ENCODE results near the gene SRD5A3. TPM values are rescaled to one million over a fixed set of nuclear protein-coding genes. Genes with fewer than 3 reads are reported as not detected.

Gene SRD5A3
- total and polyA plus RNA-seq, 10 of the 15 experiments (the other 5 are each of a cell fraction or from before 2014, with no cell fraction given), result 1.6 to 20.4 (median 6.1) TPM

DNA sequence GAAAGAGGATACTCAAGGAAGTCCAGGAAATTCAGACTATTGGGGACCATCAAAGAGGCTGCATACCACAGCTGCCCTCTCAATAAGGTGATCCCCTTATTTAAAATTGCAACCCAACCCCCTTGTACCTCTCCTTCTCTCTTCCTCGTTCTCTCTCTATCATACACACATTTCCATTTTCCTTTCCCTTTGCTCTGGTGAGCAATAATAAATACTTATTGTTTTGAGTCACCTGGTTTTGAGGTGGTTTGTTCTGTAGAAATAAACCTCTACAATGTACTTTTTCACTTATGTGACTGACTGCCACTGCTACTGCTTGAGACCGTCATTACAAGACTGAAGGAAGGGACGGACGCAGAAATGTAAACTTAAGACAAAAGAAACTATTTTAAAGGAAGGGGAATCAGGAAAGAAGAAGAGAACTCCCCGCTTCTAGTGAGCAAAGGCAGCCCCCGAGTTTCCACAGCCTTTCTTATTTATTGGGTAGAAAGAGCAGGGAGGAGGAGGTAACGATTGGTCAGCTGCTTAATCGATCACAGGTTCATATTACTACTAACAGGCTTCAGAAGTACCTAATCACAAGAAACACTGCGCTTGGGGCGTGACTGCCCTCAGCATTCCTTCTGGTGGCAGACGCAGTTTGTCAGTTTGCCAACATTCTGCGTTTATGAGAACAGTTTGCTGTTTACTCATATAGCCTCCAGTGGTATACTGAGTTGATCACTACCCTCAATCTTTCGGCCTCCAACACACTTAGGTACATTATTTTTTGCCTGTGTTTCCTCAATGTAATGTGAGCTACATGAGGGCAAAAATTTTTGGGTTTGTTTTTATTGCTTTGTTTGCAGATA, 32.8 kb downstream of the SRD5A3 start:
- no peak overlapping the region for H3K9ac ChIP-seq (ENCODE audit: control insufficient read depth, insufficient read depth, low read length)
- H3K79me2 ChIP-seq (ENCODE audit: control insufficient read depth, insufficient read depth, low read length), result no peaks in the 10 kb centered on the region
- no peak overlapping the region for H3K4me2 ChIP-seq (ENCODE audit: control insufficient read depth, insufficient read depth)
- SMC1A ChIA-PET (ENCODE audit: uncharacterized antibody, unreplicated experiment), result no interaction called here
- no peak for ATAC-seq
- no peak overlapping the region for H3K4me3 ChIP-seq
- no peaks in the 10 kb centered on the region; a peak in 1 of 4 replicates for H3K27me3 ChIP-seq (replicated peaks in 1 of 2; ENCODE audit: control insufficient read depth in 2 of 2, insufficient read depth in 2 of 2, low read length in 1 of 2)
- no peak overlapping the region for H2AFZ ChIP-seq (ENCODE audit: control insufficient read depth, low read depth, low read length)
- RAD21 ChIA-PET (ENCODE audit: unreplicated experiment), result no interaction called here
- H4K20me1 ChIP-seq (ENCODE audit: control insufficient read depth, insufficient read depth), result no peaks in the 10 kb centered on the region
- DNase-seq (ENCODE audit: low read depth, low spot score), result no peak
- BruUV-seq (replicated peaks), result no TSS peak
- H3K9me3 ChIP-seq (replicated peaks; ENCODE audit: control insufficient read depth, insufficient read depth, low read length), result no peaks in the 10 kb centered on the region
- H3K4me1 ChIP-seq (ENCODE audit: control insufficient read depth, insufficient read depth, low read length), result no peaks in the 10 kb centered on the region
- no peak for FAIRE-seq
- intact Hi-C loops (cut with micrococcal nuclease; ENCODE audit: unreplicated experiment) (no loop called here), in situ Hi-C loops (cut with MboI) (no loop called here)
- H3K27ac ChIP-seq (ENCODE audit: control insufficient read depth, insufficient read depth), result no peak overlapping the region
- H3K36me3 ChIP-seq (ENCODE audit: control insufficient read depth in 2 of 2, insufficient read depth in 2 of 2, low read length in 1 of 2), result no peaks in the 10 kb centered on the region
- WGBS (ENCODE audit: insufficient coverage, insufficient replicate concordance, low lambda C conversion rate, missing lambda C conversion rate), result 53% methylated on average over 13 of the region's 13 CpGs
- POLR2A ChIA-PET, result no interaction called here
- CTCF ChIA-PET, result no interaction called here
- TF ChIP-seq TAF1 (IDR thresholded peaks at IDR 0.05; ENCODE audit: borderline replicate concordance, low read depth, low read length) (no peak), EED (IDR thresholded peaks at IDR 0.05; ENCODE audit: low read depth) (no peak), NRF1 (conservative IDR thresholded peaks at IDR 0.05; ENCODE audit: low read depth, low read length) (no peak), IKZF2 (IDR thresholded peaks at IDR 0.05) (no peak), TCF12 (IDR thresholded peaks at IDR 0.05; ENCODE audit: low read depth, low read length) (no peak), NR2C1 (IDR thresholded peaks at IDR 0.05) (no peak), EP300 (IDR thresholded peaks at IDR 0.05; ENCODE audit: borderline replicate concordance in 1 of 2, control insufficient read depth in 1 of 2, low read depth in 2 of 2, low read length in 2 of 2) (no peak)

DNA sequence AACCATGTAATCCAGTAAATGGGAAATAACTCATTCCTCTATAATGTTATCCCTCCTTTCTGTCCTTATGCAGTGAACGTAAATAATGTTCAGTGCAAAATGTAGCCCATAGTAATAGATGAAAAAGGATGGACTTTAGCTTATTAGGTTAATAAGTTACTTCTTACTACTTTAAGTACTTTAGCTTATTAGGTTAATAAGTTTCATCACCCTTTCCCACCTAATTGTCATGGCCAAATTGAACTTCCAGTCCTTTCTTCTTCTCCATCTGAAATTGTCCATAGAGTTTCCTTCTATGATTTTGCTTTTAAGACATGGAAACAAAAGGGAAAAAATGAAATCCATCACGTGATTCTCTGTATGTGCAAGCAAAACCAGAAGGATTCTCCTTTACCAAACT, 34.5 kb downstream of the SRD5A3 start:
- H3K36me3 ChIP-seq (ENCODE audit: control insufficient read depth in 2 of 2, insufficient read depth in 2 of 2, low read length in 1 of 2), result no peaks in the 10 kb centered on the region
- intact Hi-C loops (cut with micrococcal nuclease; ENCODE audit: unreplicated experiment), result no loop called here
- WGBS (ENCODE audit: insufficient coverage, insufficient replicate concordance, low lambda C conversion rate, missing lambda C conversion rate), result 40% methylated on average over 2 of the region's 2 CpGs
- ChIA-PET SMC1A (ENCODE audit: uncharacterized antibody, unreplicated experiment) (no interaction called here), RAD21 (ENCODE audit: unreplicated experiment) (no interaction called here), CTCF (no interaction called here), POLR2A (no interaction called here)
- no peak overlapping the region for H3K4me2 ChIP-seq (ENCODE audit: control insufficient read depth, insufficient read depth)
- H3K4me3 ChIP-seq, result no peak overlapping the region
- in situ Hi-C loops (cut with MboI), result no loop called here
- no peak overlapping the region for H3K27ac ChIP-seq (ENCODE audit: control insufficient read depth, insufficient read depth)
- no peaks in the 10 kb centered on the region; a peak in 1 of 4 replicates for H3K27me3 ChIP-seq (replicated peaks in 1 of 2; ENCODE audit: control insufficient read depth in 2 of 2, insufficient read depth in 2 of 2, low read length in 1 of 2)
- no peaks in the 10 kb centered on the region for H4K20me1 ChIP-seq (ENCODE audit: control insufficient read depth, insufficient read depth)
- no peaks in the 10 kb centered on the region for H3K79me2 ChIP-seq (ENCODE audit: control insufficient read depth, insufficient read depth, low read length)
- no peak overlapping the region for H3K9ac ChIP-seq (ENCODE audit: control insufficient read depth, insufficient read depth, low read length)
- no peaks in the 10 kb centered on the region for H3K4me1 ChIP-seq (ENCODE audit: control insufficient read depth, insufficient read depth, low read length)
- FAIRE-seq (no peak), DNase-seq (ENCODE audit: low read depth, low spot score) (no peak), ATAC-seq (no peak)
- no peak overlapping the region for H2AFZ ChIP-seq (ENCODE audit: control insufficient read depth, low read depth, low read length)
- no TSS peak for BruUV-seq (replicated peaks)
- no peaks in the 10 kb centered on the region for H3K9me3 ChIP-seq (replicated peaks; ENCODE audit: control insufficient read depth, insufficient read depth, low read length)
- TF ChIP-seq, protein P1, sequence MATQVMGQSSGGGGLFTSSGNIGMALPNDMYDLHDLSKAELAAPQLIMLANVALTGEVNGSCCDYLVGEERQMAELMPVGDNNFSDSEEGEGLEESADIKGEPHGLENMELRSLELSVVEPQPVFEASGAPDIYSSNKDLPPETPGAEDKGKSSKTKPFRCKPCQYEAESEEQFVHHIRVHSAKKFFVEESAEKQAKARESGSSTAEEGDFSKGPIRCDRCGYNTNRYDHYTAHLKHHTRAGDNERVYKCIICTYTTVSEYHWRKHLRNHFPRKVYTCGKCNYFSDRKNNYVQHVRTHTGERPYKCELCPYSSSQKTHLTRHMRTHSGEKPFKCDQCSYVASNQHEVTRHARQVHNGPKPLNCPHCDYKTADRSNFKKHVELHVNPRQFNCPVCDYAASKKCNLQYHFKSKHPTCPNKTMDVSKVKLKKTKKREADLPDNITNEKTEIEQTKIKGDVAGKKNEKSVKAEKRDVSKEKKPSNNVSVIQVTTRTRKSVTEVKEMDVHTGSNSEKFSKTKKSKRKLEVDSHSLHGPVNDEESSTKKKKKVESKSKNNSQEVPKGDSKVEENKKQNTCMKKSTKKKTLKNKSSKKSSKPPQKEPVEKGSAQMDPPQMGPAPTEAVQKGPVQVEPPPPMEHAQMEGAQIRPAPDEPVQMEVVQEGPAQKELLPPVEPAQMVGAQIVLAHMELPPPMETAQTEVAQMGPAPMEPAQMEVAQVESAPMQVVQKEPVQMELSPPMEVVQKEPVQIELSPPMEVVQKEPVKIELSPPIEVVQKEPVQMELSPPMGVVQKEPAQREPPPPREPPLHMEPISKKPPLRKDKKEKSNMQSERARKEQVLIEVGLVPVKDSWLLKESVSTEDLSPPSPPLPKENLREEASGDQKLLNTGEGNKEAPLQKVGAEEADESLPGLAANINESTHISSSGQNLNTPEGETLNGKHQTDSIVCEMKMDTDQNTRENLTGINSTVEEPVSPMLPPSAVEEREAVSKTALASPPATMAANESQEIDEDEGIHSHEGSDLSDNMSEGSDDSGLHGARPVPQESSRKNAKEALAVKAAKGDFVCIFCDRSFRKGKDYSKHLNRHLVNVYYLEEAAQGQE (IDR thresholded peaks at IDR 0.05; ENCODE audit: low read depth, low read length), result no peak
- TF ChIP-seq, protein P2, sequence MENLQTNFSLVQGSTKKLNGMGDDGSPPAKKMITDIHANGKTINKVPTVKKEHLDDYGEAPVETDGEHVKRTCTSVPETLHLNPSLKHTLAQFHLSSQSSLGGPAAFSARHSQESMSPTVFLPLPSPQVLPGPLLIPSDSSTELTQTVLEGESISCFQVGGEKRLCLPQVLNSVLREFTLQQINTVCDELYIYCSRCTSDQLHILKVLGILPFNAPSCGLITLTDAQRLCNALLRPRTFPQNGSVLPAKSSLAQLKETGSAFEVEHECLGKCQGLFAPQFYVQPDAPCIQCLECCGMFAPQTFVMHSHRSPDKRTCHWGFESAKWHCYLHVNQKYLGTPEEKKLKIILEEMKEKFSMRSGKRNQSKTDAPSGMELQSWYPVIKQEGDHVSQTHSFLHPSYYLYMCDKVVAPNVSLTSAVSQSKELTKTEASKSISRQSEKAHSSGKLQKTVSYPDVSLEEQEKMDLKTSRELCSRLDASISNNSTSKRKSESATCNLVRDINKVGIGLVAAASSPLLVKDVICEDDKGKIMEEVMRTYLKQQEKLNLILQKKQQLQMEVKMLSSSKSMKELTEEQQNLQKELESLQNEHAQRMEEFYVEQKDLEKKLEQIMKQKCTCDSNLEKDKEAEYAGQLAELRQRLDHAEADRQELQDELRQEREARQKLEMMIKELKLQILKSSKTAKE (IDR thresholded peaks at IDR 0.05; ENCODE audit: low read depth, poor library complexity, severe bottlenecking), result no peak
- TF ChIP-seq ZNF384 (IDR thresholded peaks at IDR 0.05; ENCODE audit: borderline replicate concordance, low read depth, low read length), result no peak

Data from GM12878 (cell line).